Testis (tissue), 3 donors: ENCODE data around the gene STAT4. TPM values are rescaled to one million over a fixed set of nuclear protein-coding genes. Genes with fewer than 3 reads are reported as not detected.

Experiments
- DNase-seq: peaks from one replicate; pipeline ENCODE4 v3.0.0-alpha.2; 2019
- H3K27ac ChIP-seq, 2 donors: fragments of 200-600 bp; sonication (generic); one replicate each; pipeline ENCODE4 v1.5.1; 2019
- H3K27me3 ChIP-seq: fragments of 200-600 bp; sonication (generic); one replicate; pipeline ENCODE4 v1.5.1; 2019
- H3K36me3 ChIP-seq: fragments of 200-600 bp; sonication (generic); one replicate; pipeline ENCODE4 v1.5.1; 2017; ENCODE audit warnings: low read depth; ENCODE audit errors: missing control alignments
- H3K4me1 ChIP-seq: fragments of 200-600 bp; sonication (generic); one replicate; pipeline ENCODE4 v1.5.1; 2019
- H3K4me3 ChIP-seq, 2 donors: fragments of 200-600 bp; sonication (generic); one replicate each; pipeline ENCODE4 v1.5.1; 2017 to 2019
- H3K9me3 ChIP-seq: fragments of 200-600 bp; sonication (generic); one replicate; pipeline ENCODE4 v1.5.1; 2017
- POLR2A ChIP-seq: fragments of 450-650 bp; IDR thresholded peaks from one replicate; pipeline ENCODE4 v1.6.1; 2017; ENCODE audit warnings: antibody characterized with exemption, mild to moderate bottlenecking, moderate library complexity
- WGBS, 2 donors: methylation state at CpG; one replicate each; pipeline ENCODE4 v1.1.5; 2018; 5-methylcytosine and 5-hydroxymethylcytosine counted together
- intact Hi-C: fragments of 100-400 bp; cut with DNase I; formaldehyde crosslinking; loops from one replicate; pipeline ENCODE4 v1.15.1; 2023; ENCODE audit warnings: low total_unique reads
- polyA plus RNA-seq: library from polyadenylated mRNA; stranded (reverse); fragments of 350-450 nt; fragmentation: Illumina TruSeq; extraction: RNeasy Lipid Tissue Mini Kit (QIAGEN cat#74804); gene quantifications from one replicate; pipeline ENCODE4 v1.2.3, GENCODE V29; 2014; ENCODE audit warnings: low read depth, low replicate concordance; ENCODE audit not compliant: insufficient read depth
- total RNA-seq, 2 donors: library from RNA; depleted of rRNA; stranded (reverse); fragments of >200 nt; gene quantifications; one replicate each; pipeline ENCODE4 v1.2.3, GENCODE V29; 2016
- TF ChIP-seq, protein P1 (sequence below), 3 experiments: fragments of 450-650 bp in 2 of 3; fragments of 200-600 bp in 1 of 3; sonication (generic) in 1 of 3; IDR thresholded peaks; one replicate each; pipeline ENCODE4 v1.5.1; 2016 to 2019; ENCODE audit warnings: antibody characterized with exemption in 3 of 3, mild to moderate bottlenecking in 2 of 3, moderate library complexity in 1 of 3

Gene STAT4
- total and polyA plus RNA-seq, 3 donors from 2014 or later = 23.0 to 59.4 (median 36.4) TPM

DNA sequence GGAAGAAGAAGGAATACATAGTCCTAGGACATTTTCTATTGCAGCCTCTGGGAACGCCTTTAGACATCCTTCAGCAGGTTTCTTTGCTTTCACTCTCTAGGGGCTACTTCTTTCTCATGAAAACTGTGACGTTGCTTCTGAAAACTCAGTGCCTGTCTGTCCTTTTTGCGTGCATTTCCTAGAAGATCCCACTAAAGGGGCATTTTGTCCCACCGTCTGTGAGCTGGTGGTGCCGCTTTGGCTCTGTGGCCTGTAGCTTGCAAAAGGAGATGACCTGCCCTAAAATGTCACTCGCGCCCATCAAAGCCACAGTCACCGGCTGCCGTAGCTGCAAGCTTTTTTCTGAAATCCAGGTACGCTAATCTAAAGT is 579 bp downstream of the STAT4 start:
- Histone ChIP-seq H3K27ac (no peak overlapping the region), H3K27me3 (no peaks in the 10 kb centered on the region), H3K4me1 (no peaks in the 10 kb centered on the region), H3K4me3 (peak overlapping the region; percentile 43 to 50), H3K9me3 (no peaks in the 10 kb centered on the region), H3K36me3 (no peaks in the 10 kb centered on the region)
- 8 to 14% methylated on average over 10 of the region's 10 CpGs for WGBS, 2 donors
- TF ChIP-seq, protein P1, sequence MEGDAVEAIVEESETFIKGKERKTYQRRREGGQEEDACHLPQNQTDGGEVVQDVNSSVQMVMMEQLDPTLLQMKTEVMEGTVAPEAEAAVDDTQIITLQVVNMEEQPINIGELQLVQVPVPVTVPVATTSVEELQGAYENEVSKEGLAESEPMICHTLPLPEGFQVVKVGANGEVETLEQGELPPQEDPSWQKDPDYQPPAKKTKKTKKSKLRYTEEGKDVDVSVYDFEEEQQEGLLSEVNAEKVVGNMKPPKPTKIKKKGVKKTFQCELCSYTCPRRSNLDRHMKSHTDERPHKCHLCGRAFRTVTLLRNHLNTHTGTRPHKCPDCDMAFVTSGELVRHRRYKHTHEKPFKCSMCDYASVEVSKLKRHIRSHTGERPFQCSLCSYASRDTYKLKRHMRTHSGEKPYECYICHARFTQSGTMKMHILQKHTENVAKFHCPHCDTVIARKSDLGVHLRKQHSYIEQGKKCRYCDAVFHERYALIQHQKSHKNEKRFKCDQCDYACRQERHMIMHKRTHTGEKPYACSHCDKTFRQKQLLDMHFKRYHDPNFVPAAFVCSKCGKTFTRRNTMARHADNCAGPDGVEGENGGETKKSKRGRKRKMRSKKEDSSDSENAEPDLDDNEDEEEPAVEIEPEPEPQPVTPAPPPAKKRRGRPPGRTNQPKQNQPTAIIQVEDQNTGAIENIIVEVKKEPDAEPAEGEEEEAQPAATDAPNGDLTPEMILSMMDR (IDR thresholded peaks at IDR 0.05) = no peak
- TF ChIP-seq POLR2A = no peak
- intact Hi-C loops = no loop called here
- DNase-seq = no peak

- H3K4me3 ChIP-seq = no peak overlapping the region
- intact Hi-C loops = no loop called here
Measured at GRCh38 chr2:191149391-191149790, 1.4 kb downstream of the STAT4 start.

DNA sequence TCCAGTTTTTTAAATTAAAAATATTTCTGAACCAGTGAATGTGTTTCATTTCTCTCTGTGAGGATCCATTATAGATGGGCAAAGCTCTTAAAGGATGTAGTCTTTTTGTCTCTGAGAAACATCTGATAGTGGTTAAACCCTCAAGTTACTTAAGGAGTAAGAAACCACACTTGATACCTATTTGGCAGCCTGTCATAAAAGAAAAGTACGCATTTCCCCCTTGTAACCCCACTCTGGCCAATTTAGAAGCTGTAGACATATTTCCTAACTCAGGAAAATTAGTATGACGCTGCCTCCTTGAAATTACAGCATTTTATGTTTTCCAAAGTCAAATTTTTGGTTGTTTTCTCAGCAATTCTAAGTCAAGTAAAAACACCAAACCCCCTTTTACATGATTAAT is 2.0 kb downstream of the STAT4 start:
- no peak overlapping the region for H3K27ac ChIP-seq
- 77 to 91% methylated on average over 2 of the region's 2 CpGs for WGBS, 2 donors
- H3K36me3 ChIP-seq = no peaks in the 10 kb centered on the region
- intact Hi-C loops = no loop called here
- H3K27me3 ChIP-seq = no peaks in the 10 kb centered on the region
- TF ChIP-seq, protein P1 (IDR thresholded peaks at IDR 0.05) = no peak
- TF ChIP-seq POLR2A = no peak
- H3K4me1 ChIP-seq = no peaks in the 10 kb centered on the region
- H3K4me3 ChIP-seq = no peak overlapping the region
- DNase-seq = no peak
- no peaks in the 10 kb centered on the region for H3K9me3 ChIP-seq

More at GRCh38 chr2:191149391-191149790, 1.4 kb downstream of the STAT4 start:
- H3K27me3 ChIP-seq = no peaks in the 10 kb centered on the region
- no peak overlapping the region for H3K27ac ChIP-seq
- H3K4me1 ChIP-seq = no peaks in the 10 kb centered on the region
- WGBS, 2 donors = 79 to 84% methylated on average over 4 of the region's 4 CpGs
- no peaks in the 10 kb centered on the region for H3K36me3 ChIP-seq
- no peaks in the 10 kb centered on the region for H3K9me3 ChIP-seq
- TF ChIP-seq, protein P1 (IDR thresholded peaks at IDR 0.05) = no peak
- no peak for TF ChIP-seq POLR2A
- DNase-seq = no peak

GRCh38 chr2:191148281-191148680 is 2.5 kb downstream of the STAT4 start:
- intact Hi-C loops = no loop called here
- H3K27me3 ChIP-seq = no peaks in the 10 kb centered on the region
- H3K36me3 ChIP-seq = no peaks in the 10 kb centered on the region
- no peaks in the 10 kb centered on the region for H3K9me3 ChIP-seq
- TF ChIP-seq, protein P1 (IDR thresholded peaks at IDR 0.05) = no peak
- no peak for TF ChIP-seq POLR2A
- DNase-seq = no peak
- 82 to 90% methylated on average over 1 of the region's 1 CpG for WGBS, 2 donors
- no peak overlapping the region for H3K27ac ChIP-seq
- no peak overlapping the region for H3K4me3 ChIP-seq
- no peaks in the 10 kb centered on the region for H3K4me1 ChIP-seq

DNA sequence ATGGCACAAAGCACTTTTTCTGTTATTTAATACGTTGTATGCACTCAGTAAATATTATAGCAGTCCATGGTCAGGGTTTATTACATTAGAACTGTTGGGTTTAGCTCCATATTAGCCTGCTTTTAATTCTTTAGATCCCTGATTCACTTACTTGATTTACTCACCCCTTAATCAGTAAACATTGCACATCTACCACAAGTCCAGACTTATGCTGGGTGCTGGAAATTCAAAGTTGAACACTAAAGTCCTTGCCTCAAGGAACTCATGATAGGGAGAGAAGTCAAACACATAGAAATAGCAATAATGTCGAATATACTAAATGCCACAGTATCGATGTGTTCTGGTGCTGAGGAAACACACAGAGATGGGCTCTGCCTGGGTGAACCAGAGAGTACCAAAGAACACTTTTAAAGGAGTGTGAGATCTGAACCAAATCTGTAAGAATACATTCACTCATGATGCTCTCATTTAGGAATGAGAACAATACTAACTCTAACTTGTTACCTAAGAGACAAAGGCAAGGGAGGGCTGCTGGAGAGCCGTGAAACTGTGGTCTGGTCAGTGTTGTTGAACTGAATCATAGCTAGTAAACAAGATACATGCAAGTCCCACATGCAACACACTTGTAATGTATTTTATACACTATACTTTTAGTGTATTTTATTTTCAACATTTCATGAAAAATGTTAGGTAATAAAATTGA is 4.9 kb downstream of the STAT4 start:
- Histone ChIP-seq H3K27me3 (no peaks in the 10 kb centered on the region), H3K9me3 (no peaks in the 10 kb centered on the region), H3K27ac (no peak overlapping the region), H3K36me3 (no peaks in the 10 kb centered on the region), H3K4me1 (no peaks in the 10 kb centered on the region), H3K4me3 (no peak overlapping the region)
- intact Hi-C loops = no loop called here
- TF ChIP-seq POLR2A = no peak
- TF ChIP-seq, protein P1 (IDR thresholded peaks at IDR 0.05) = no peak
- 92 to 95% methylated on average over 4 of the region's 4 CpGs for WGBS, 2 donors
- no peak for DNase-seq
